ENCODE results near the gene ZNF385B.

DNA sequence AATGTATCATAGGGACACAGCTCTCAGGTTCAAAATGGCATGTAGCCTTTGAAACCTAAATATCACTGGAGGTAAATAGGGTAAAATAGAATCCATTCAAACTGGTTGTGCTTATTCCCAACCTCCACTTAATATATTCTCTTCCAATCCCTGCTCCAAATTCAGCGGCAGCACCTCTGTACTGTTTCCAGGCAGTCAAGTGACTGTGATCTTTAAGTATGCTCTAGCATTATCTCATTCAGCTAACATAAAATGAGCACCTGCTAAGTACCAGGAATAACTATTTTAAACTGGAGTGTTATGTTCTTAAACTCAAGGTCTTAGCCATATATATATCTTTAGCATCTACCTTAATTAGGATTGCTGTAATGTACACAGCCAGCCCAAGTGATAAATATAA, 327.5 kb downstream of the ZNF385B start:
- TF ChIP-seq POLR2AphosphoS5 (IDR thresholded peaks at IDR 0.05; ENCODE audit: low read depth, low read length) (no peak), POLR2A (IDR thresholded peaks at IDR 0.05; ENCODE audit: low read depth, low read length) (no peak), TAF1 (IDR thresholded peaks at IDR 0.05; ENCODE audit: borderline replicate concordance, low read depth, low read length) (no peak)
